Loucy (cell line): ENCODE measurements around the gene NAV2.

ENCODE experiments used
- CTCF ChIP-seq: fragments of 200-600 bp; sonication (generic); conservative IDR thresholded peaks from 2 replicates; pipeline ENCODE4 v1.5.1; 2014; ENCODE audit warnings: mild to moderate bottlenecking, antibody characterized with exemption, low read length
- EZH2phosphoT487 ChIP-seq: fragments of 200-600 bp; IDR thresholded peaks from 2 replicates; pipeline ENCODE4 v1.6.1; 2018; ENCODE audit warnings: antibody characterized with exemption, mild to moderate bottlenecking, moderate library complexity, borderline replicate concordance

- TF ChIP-seq CTCF = no peak
- TF ChIP-seq EZH2phosphoT487 = no peak
These were observed 49.6 kb downstream of the NAV2 start for GRCh38 chr11:19762266-19762665.
